ENCODE results near the gene PCCA. TPM values are rescaled to one million over a fixed set of nuclear protein-coding genes. Genes with fewer than 3 reads are reported as not detected.
"Not testable (repeated sequence)": the region's sequence is repeated elsewhere in the genome, so short reads cannot be mapped to it uniquely, and the experiment has no call there.

The PCCA gene
- total RNA-seq, 1 experiment from 2014 or later = 39.9 TPM

DNA sequence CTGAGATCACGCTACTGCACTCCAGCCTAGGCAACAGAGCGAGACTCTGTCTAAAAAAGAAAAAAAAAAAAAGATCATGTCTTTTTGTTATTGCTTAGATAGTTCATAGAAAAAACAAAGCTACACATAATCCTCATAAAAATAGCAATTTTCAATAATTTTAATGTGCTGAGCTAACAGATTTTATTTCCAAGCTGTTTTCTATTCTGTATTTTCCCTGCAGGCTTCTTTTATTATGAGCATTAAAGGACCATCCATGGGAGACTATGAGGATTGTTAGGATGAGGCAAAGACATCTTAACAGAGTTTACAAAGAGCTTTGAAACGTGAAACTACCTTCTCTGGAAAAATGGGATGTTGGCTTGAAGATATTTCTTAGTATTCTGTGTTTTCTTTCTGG, 71.6 kb downstream of the PCCA start:
- no peaks in the 10 kb centered on the region for H3K27me3 ChIP-seq (replicated peaks; ENCODE audit: control insufficient read depth, insufficient read depth, low read length)
- H3K36me3 ChIP-seq (ENCODE audit: control insufficient read depth, insufficient read depth, low read length) = no peaks in the 10 kb centered on the region
- ChIA-PET POLR2A (interaction anchor here (0.6 kb wide), 1 partner anchor 129 kb away, joined by 4 read pairs; no protein-coding TSS in a partner anchor), CTCF (no interaction called here)
- no peaks in the 10 kb centered on the region for H3K27me3 Mint-ChIP-seq (ENCODE audit: insufficient read depth, unreplicated experiment)
- no peaks in the 10 kb centered on the region for H3K9me3 ChIP-seq
- peaks cover 6% of the 10 kb centered on the region for H3K36me3 Mint-ChIP-seq (ENCODE audit: insufficient read depth, unreplicated experiment)
- no peaks in the 10 kb centered on the region; the same call in 1 of the 2 replicates for H3K4me1 ChIP-seq
- no TSS peak for BruUV-seq (replicated peaks)
- no peak overlapping the region for H3K4me3 Mint-ChIP-seq (ENCODE audit: unreplicated experiment)
- H3K9me3 Mint-ChIP-seq (ENCODE audit: unreplicated experiment) = no peaks in the 10 kb centered on the region
- H3K4me1 Mint-ChIP-seq (ENCODE audit: low read depth, unreplicated experiment) = no peaks in the 10 kb centered on the region
- H3K27ac Mint-ChIP-seq (ENCODE audit: unreplicated experiment) = no peak overlapping the region
- no peak for DNase-seq
- TF ChIP-seq, protein P1, sequence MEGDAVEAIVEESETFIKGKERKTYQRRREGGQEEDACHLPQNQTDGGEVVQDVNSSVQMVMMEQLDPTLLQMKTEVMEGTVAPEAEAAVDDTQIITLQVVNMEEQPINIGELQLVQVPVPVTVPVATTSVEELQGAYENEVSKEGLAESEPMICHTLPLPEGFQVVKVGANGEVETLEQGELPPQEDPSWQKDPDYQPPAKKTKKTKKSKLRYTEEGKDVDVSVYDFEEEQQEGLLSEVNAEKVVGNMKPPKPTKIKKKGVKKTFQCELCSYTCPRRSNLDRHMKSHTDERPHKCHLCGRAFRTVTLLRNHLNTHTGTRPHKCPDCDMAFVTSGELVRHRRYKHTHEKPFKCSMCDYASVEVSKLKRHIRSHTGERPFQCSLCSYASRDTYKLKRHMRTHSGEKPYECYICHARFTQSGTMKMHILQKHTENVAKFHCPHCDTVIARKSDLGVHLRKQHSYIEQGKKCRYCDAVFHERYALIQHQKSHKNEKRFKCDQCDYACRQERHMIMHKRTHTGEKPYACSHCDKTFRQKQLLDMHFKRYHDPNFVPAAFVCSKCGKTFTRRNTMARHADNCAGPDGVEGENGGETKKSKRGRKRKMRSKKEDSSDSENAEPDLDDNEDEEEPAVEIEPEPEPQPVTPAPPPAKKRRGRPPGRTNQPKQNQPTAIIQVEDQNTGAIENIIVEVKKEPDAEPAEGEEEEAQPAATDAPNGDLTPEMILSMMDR (IDR thresholded peaks at IDR 0.05; ENCODE audit: insufficient read depth in 1 of 2, low read depth in 1 of 2, low read length in 1 of 2, severe bottlenecking in 1 of 2, unreplicated experiment in 1 of 2) = no peak
- H3K4me3 ChIP-seq (ENCODE audit: low read depth, low read length) = no peak overlapping the region
- intact Hi-C loops (cut with micrococcal nuclease; ENCODE audit: unreplicated experiment) = no loop called here

DNA sequence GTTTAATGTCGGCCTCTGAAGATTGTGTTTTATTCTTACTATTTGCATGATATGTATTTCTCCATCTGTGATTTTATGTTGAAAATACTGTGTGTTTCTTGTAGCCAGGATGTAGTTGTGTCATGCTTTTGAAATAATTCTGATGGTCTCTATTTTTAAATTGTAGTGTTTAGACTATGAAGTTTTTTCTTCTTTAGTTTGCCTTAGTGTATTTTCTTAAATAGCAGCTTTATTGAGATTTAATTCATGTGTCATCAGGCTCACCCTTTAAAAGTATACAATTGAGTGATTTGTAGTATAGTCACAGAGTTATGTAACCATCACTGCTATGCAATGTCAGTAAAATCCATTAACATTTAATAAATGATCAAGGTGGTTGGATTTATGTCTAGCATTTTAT, 74.5 kb downstream of the PCCA start:
- TF ChIP-seq, protein P1 (IDR thresholded peaks at IDR 0.05; ENCODE audit: insufficient read depth in 1 of 2, low read depth in 1 of 2, low read length in 1 of 2, severe bottlenecking in 1 of 2, unreplicated experiment in 1 of 2) = no peak
- Mint-ChIP-seq H3K27me3 (ENCODE audit: insufficient read depth, unreplicated experiment) (no peaks in the 10 kb centered on the region), H3K4me3 (ENCODE audit: unreplicated experiment) (no peak overlapping the region), H3K4me1 (ENCODE audit: low read depth, unreplicated experiment) (no peaks in the 10 kb centered on the region), H3K36me3 (ENCODE audit: insufficient read depth, unreplicated experiment) (no peaks in the 10 kb centered on the region), H3K9me3 (ENCODE audit: unreplicated experiment) (no peaks in the 10 kb centered on the region), H3K27ac (ENCODE audit: unreplicated experiment) (no peak overlapping the region)
- POLR2A ChIA-PET = no interaction called here
- CTCF ChIA-PET = no interaction called here
- no peaks in the 10 kb centered on the region for H3K36me3 ChIP-seq (ENCODE audit: control insufficient read depth, insufficient read depth, low read length)
- H3K27me3 ChIP-seq (replicated peaks; ENCODE audit: control insufficient read depth, insufficient read depth, low read length) = no peaks in the 10 kb centered on the region
- BruUV-seq (replicated peaks) = no TSS peak
- no peaks in the 10 kb centered on the region for H3K9me3 ChIP-seq
- intact Hi-C loops (cut with micrococcal nuclease; ENCODE audit: unreplicated experiment) = no loop called here
- DNase-seq = no peak
- no peak overlapping the region for H3K4me3 ChIP-seq (ENCODE audit: low read depth, low read length)
- no peaks in the 10 kb centered on the region; the same call in 1 of the 2 replicates for H3K4me1 ChIP-seq

DNA sequence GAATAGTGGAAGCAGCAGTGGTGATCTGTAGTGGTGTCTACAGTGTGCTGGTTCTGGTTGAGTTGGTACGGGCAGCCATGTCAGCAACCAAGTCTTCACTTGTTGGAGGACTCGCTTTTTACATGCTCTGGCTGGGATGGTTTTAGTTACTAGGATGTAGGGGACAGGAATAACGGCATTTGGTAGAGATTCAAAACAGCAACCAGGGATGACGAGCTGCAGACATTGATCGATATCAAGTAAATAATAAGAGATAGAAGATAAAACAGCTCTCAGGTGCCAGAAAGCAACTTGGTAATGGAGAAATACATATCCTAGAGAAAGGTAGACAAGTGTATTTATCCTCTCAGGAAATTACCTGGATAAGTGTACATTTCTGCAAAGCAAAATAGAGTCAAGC, 84.3 kb downstream of the PCCA start:
- H3K36me3 Mint-ChIP-seq (ENCODE audit: insufficient read depth, unreplicated experiment) = no peaks in the 10 kb centered on the region
- CTCF ChIA-PET = no interaction called here
- TF ChIP-seq, protein P1 (IDR thresholded peaks at IDR 0.05; ENCODE audit: insufficient read depth in 1 of 2, low read depth in 1 of 2, low read length in 1 of 2, severe bottlenecking in 1 of 2, unreplicated experiment in 1 of 2) = no peak
- intact Hi-C loops (cut with micrococcal nuclease; ENCODE audit: unreplicated experiment) = no loop called here
- H3K27me3 ChIP-seq (replicated peaks; ENCODE audit: control insufficient read depth, insufficient read depth, low read length) = no peaks in the 10 kb centered on the region
- H3K4me1 Mint-ChIP-seq (ENCODE audit: low read depth, unreplicated experiment) = no peaks in the 10 kb centered on the region
- no TSS peak for BruUV-seq (replicated peaks)
- no peak overlapping the region for H3K4me3 ChIP-seq (ENCODE audit: low read depth, low read length)
- no peak for DNase-seq
- no peaks in the 10 kb centered on the region for H3K36me3 ChIP-seq (ENCODE audit: control insufficient read depth, insufficient read depth, low read length)
- H3K27ac Mint-ChIP-seq (ENCODE audit: unreplicated experiment) = no peak overlapping the region
- no peaks in the 10 kb centered on the region for H3K9me3 ChIP-seq
- H3K4me1 ChIP-seq = no peaks in the 10 kb centered on the region
- H3K4me3 Mint-ChIP-seq (ENCODE audit: unreplicated experiment) = no peak overlapping the region
- no peaks in the 10 kb centered on the region for H3K9me3 Mint-ChIP-seq (ENCODE audit: unreplicated experiment)
- POLR2A ChIA-PET = no interaction called here
- no peaks in the 10 kb centered on the region for H3K27me3 Mint-ChIP-seq (ENCODE audit: insufficient read depth, unreplicated experiment)

DNA sequence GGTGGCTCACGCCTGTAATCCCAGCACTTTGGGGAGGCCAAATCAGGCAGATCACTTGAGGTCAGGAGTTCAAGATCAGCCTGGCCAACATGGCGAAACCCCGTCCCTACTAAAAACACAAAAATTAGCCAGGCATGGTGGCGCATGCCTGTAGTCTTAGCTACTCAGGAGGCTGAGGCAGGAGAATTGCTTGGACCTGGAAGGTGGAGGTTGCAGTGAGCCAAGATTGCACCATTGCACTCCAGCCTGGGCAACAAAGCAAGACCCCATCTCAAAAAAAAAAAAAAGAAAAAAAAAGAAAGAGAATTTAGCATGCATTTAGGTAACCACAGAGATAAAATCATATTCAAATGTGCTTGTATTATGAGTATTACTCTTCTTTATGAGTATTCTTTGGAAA, 85.6 kb downstream of the PCCA start:
- H3K4me3 ChIP-seq (ENCODE audit: low read depth, low read length); H3K9me3 ChIP-seq; H3K36me3 Mint-ChIP-seq (ENCODE audit: insufficient read depth, unreplicated experiment); CTCF ChIA-PET; POLR2A ChIA-PET; H3K27me3 ChIP-seq (replicated peaks; ENCODE audit: control insufficient read depth, insufficient read depth, low read length); H3K4me1 ChIP-seq; H3K27ac Mint-ChIP-seq (ENCODE audit: unreplicated experiment); H3K4me1 Mint-ChIP-seq (ENCODE audit: low read depth, unreplicated experiment); H3K4me3 Mint-ChIP-seq (ENCODE audit: unreplicated experiment); intact Hi-C loops (cut with micrococcal nuclease; ENCODE audit: unreplicated experiment); BruUV-seq (replicated peaks); H3K9me3 Mint-ChIP-seq (ENCODE audit: unreplicated experiment); DNase-seq; H3K36me3 ChIP-seq (ENCODE audit: control insufficient read depth, insufficient read depth, low read length); H3K27me3 Mint-ChIP-seq (ENCODE audit: insufficient read depth, unreplicated experiment): not testable (repeated sequence)
